HUDEP-2 (cell line): ENCODE measurements around the gene SLC22A7.
A peak's percentile ranks its signal among the peaks of the same experiment; 100 is the strongest.

ENCODE experiments used
- DNase-seq, 76 experiments: peaks; one replicate each; lab custom pipeline; 2025; ENCODE audit not compliant: unreplicated experiment in 76 of 76; lab: John Stamatoyannopoulos, UW

Gene SLC22A7

GRCh38 chr6:43264599-43265145, 33.4 kb upstream of the SLC22A7 start:
- no peak for DNase-seq

- DNase-seq = no peak
These were observed 32.5 kb upstream of the SLC22A7 start for GRCh38 chr6:43265564-43265963.

GRCh38 chr6:43267619-43268354, 30.3 kb upstream of the SLC22A7 start:
- peak in 1 of 76 experiments; percentile 14 for DNase-seq

GRCh38 chr6:43268355-43268700, 29.7 kb upstream of the SLC22A7 start:
- DNase-seq = no peak

GRCh38 chr6:43268782-43269272, 29.2 kb upstream of the SLC22A7 start:
- no peak for DNase-seq

- peak in 35 of 76 experiments; percentile 14 to 53 (median 33) for DNase-seq
These were observed 28.6 kb upstream of the SLC22A7 start for GRCh38 chr6:43269273-43270007.

- no peak for DNase-seq
These were observed 26.8 kb upstream of the SLC22A7 start for GRCh38 chr6:43271103-43271815.

GRCh38 chr6:43271944-43272343, 26.1 kb upstream of the SLC22A7 start:
- DNase-seq = no peak

GRCh38 chr6:43273707-43274106, 24.4 kb upstream of the SLC22A7 start:
- no peak for DNase-seq

GRCh38 chr6:43274127-43274915, 23.7 kb upstream of the SLC22A7 start:
- DNase-seq = no peak

GRCh38 chr6:43274916-43275597, 23.0 kb upstream of the SLC22A7 start:
- DNase-seq = no peak

GRCh38 chr6:43275801-43276576, 22.1 kb upstream of the SLC22A7 start:
- DNase-seq = no peak

- DNase-seq = no peak
These were observed 21.3 kb upstream of the SLC22A7 start for GRCh38 chr6:43276577-43277305.

- DNase-seq = no peak
These were observed 20.8 kb upstream of the SLC22A7 start for GRCh38 chr6:43277306-43277642.

GRCh38 chr6:43277643-43278523, 20.2 kb upstream of the SLC22A7 start:
- no peak for DNase-seq

- no peak for DNase-seq
These were observed 19.5 kb upstream of the SLC22A7 start for GRCh38 chr6:43278524-43279078.

- DNase-seq = no peak
These were observed 17.8 kb upstream of the SLC22A7 start for GRCh38 chr6:43280234-43280633.
